Right lobe of liver (tissue), 6 donors: Measurements from ENCODE around the gene SLC51A. TPM values are rescaled to one million over a fixed set of nuclear protein-coding genes. Genes with fewer than 3 reads are reported as not detected.

ENCODE experiments used
- ATAC-seq, 4 donors: fragments of 200-7000 bp; cut with Tn5 transposase; one replicate each; pipeline ENCODE4 v1.9.1; 2020; ENCODE audit warnings: mild to moderate bottlenecking in 4 of 4, moderate library complexity in 4 of 4
- DNase-seq, 3 donors: peaks; one replicate each; pipeline ENCODE4 v3.0.0-alpha.2; 2020
- H3K27ac ChIP-seq, 3 donors: fragments of 200-600 bp; one replicate each; pipeline ENCODE4 v1.8.0; 2022
- H3K27me3 ChIP-seq, 2 donors: fragments of 200-600 bp; one replicate each; pipeline ENCODE4 v1.8.0; 2022
- H3K36me3 ChIP-seq, 4 donors: fragments of 200-600 bp; sonication (generic) in 1 of 4; one replicate each; pipeline versions ENCODE4 v1.5.1 to v1.8.0; 2017 to 2022; ENCODE audit warnings: control low read depth in 1 of 4
- H3K4me1 ChIP-seq, 4 donors: fragments of 200-600 bp; sonication (generic) in 1 of 4; one replicate each; pipeline versions ENCODE4 v1.5.1 to v1.8.0; 2017 to 2022; ENCODE audit warnings: control low read depth in 1 of 4
- H3K4me3 ChIP-seq, 3 donors: fragments of 200-600 bp; one replicate each; pipeline ENCODE4 v1.8.0; 2022
- H3K9me3 ChIP-seq, 4 donors: fragments of 200-600 bp; sonication (generic) in 1 of 4; one replicate each; pipeline versions ENCODE4 v1.5.1 to v1.8.0; 2017 to 2022; ENCODE audit warnings: control low read depth in 1 of 4
- CTCF ChIP-seq, 4 donors: fragments of 200-600 bp in 3 of 4; fragments of 450-650 bp in 1 of 4; IDR thresholded peaks; one replicate each; pipeline versions ENCODE4 v1.5.1 to v1.8.0; 2016 to 2022; ENCODE audit warnings: antibody characterized with exemption in 4 of 4, mild to moderate bottlenecking in 2 of 4
- POLR2A ChIP-seq: fragments of 450-650 bp; IDR thresholded peaks from one replicate; pipeline ENCODE4 v1.6.1; 2017; ENCODE audit warnings: antibody characterized with exemption, mild to moderate bottlenecking
- WGBS: methylation state at CpG from one replicate; pipeline ENCODE4 v1.1.6; 2018; ENCODE audit warnings: low coverage, low lambda C conversion rate; ENCODE audit not compliant: insufficient coverage; ENCODE audit errors: missing lambda C conversion rate; 5-methylcytosine and 5-hydroxymethylcytosine counted together
- intact Hi-C, 2 donors: fragments of 100-400 bp; cut with DNase I; formaldehyde crosslinking; loops; one replicate each; pipeline versions ENCODE4 v1.11.2 to v1.14.1; 2022
- total RNA-seq, 6 experiments: library from RNA; depleted of rRNA in 2 of 6; stranded (reverse); fragments of >200 nt in 2 of 6; fragmentation: NEBNext Ultra II Directional in 3 of 6; extraction: Animal tissue kit (Norgen Biotek cat#: 25700) in 3 of 6; gene quantifications; one replicate each; pipeline versions ENCODE4 v1.1.0 to v1.2.4, GENCODE V29; 2016 to 2023
- donor health status: DM: no; HTN: yes; CAD: no.
- donor health status: DM: no; HTN: no; CAD: no.
- donor health status: DM: no; HTN: no; CAD: no.
- donor health status: DM: no; HTN: yes; CAD: no.
- donor health status: DM: no; HTN: yes; CAD: no.

Gene SLC51A
- total RNA-seq, 6 experiments from 2014 or later = 23.1 to 129 (median 64.0) TPM

- TF ChIP-seq POLR2A (no peak), CTCF (IDR thresholded peaks at IDR 0.05) (no peak)
- 91% methylated on average over 6 of the region's 14 CpGs for WGBS
- Histone ChIP-seq H3K27me3 (no peaks in the 10 kb centered on the region), H3K4me1 (peaks cover 0 to 9% (median 0%) of the 10 kb centered on the region in 4 donors), H3K9me3 (no peaks in the 10 kb centered on the region), H3K36me3 (peaks cover 0 to 6% (median 0%) of the 10 kb centered on the region in 4 donors), H3K27ac (no peak overlapping the region), H3K4me3 (no peak overlapping the region)
- ATAC-seq (peak in 1 of 4 donors; percentile 43), DNase-seq (no peak)
- intact Hi-C loops = no loop called here
Measured at GRCh38 chr3:196272826-196273225, 56.5 kb downstream of the SLC51A start.

- Histone ChIP-seq H3K36me3 (peaks cover 0 to 6% (median 0%) of the 10 kb centered on the region in 4 donors), H3K4me1 (peaks cover 0 to 14% (median 0%) of the 10 kb centered on the region in 4 donors), H3K27me3 (no peaks in the 10 kb centered on the region), H3K27ac (no peak overlapping the region), H3K9me3 (no peaks in the 10 kb centered on the region), H3K4me3 (no peak overlapping the region)
- WGBS = no CpG with 5 or more reads among the region's 12 CpGs
- TF ChIP-seq POLR2A (no peak), CTCF (IDR thresholded peaks at IDR 0.05) (no peak)
- intact Hi-C loops = no loop called here
- ATAC-seq (no peak), DNase-seq (no peak)
Measured at GRCh38 chr3:196273655-196274054, 57.3 kb downstream of the SLC51A start.

GRCh38 chr3:196274585-196274984 lies 58.3 kb downstream of the SLC51A start:
- Histone ChIP-seq H3K36me3 (peaks cover 0 to 2% (median 0%) of the 10 kb centered on the region in 4 donors), H3K4me1 (peaks cover 0 to 15% (median 2%) of the 10 kb centered on the region in 4 donors), H3K27me3 (no peaks in the 10 kb centered on the region), H3K27ac (no peak overlapping the region), H3K9me3 (no peaks in the 10 kb centered on the region), H3K4me3 (no peak overlapping the region)
- DNase-seq (no peak), ATAC-seq (peak in 1 of 4 donors; percentile 38)
- intact Hi-C loops = no loop called here
- TF ChIP-seq POLR2A = no peak
- TF ChIP-seq CTCF (IDR thresholded peaks at IDR 0.05) = no peak
- 84% methylated on average over 5 of the region's 5 CpGs for WGBS

- Histone ChIP-seq H3K27me3 (no peaks in the 10 kb centered on the region), H3K4me3 (no peak overlapping the region), H3K36me3 (no peaks in the 10 kb centered on the region), H3K27ac (no peak overlapping the region), H3K9me3 (no peaks in the 10 kb centered on the region), H3K4me1 (peaks cover 0 to 17% (median 4%) of the 10 kb centered on the region in 4 donors)
- ATAC-seq (no peak), DNase-seq (no peak)
- intact Hi-C loops = no loop called here
- TF ChIP-seq POLR2A = no peak
- no peak for TF ChIP-seq CTCF (IDR thresholded peaks at IDR 0.05)
- WGBS = 93% methylated on average over 5 of the region's 5 CpGs
Measured at GRCh38 chr3:196275126-196275525, 58.8 kb downstream of the SLC51A start.
